ENCODE data around the gene BCKDHB. TPM values are rescaled to one million over a fixed set of nuclear protein-coding genes. Genes with fewer than 3 reads are reported as not detected.

The BCKDHB gene
- total and polyA plus RNA-seq, 7 donors: 15.1 to 43.2 (median 20.3) TPM

GRCh38 chr6:80341330-80341729 is 234.9 kb downstream of the BCKDHB start:
- no peak for DNase-seq
- H3K9me3 ChIP-seq: no peaks in the 10 kb centered on the region
- H3K4me3 ChIP-seq: no peak overlapping the region
- 49 to 53% methylated on average over 4 of the region's 4 CpGs for WGBS, 2 donors
- H3K4me1 ChIP-seq: peaks cover 0 to 7% (median 2%) of the 10 kb centered on the region in 4 donors
- intact Hi-C loops (cut with DNase I): loop anchor here (10.0 kb wide), 1 partner anchor 1413 kb away; the partner anchor contains the start of gene TENT5A
- H3K27me3 ChIP-seq: no peaks in the 10 kb centered on the region
- no peaks in the 10 kb centered on the region for H3K36me3 ChIP-seq
- TF ChIP-seq CTCF (IDR thresholded peaks at IDR 0.05) (no peak), POLR2A (IDR thresholded peaks at IDR 0.05) (no peak), EP300 (IDR thresholded peaks at IDR 0.05) (no peak), POLR2AphosphoS5 (IDR thresholded peaks at IDR 0.05) (no peak)
- no peak overlapping the region for H3K27ac ChIP-seq

GRCh38 chr6:80343511-80343910 is 237.0 kb downstream of the BCKDHB start:
- H3K4me1 ChIP-seq: peaks cover 0 to 7% (median 2%) of the 10 kb centered on the region in 4 donors
- no peak overlapping the region for H3K27ac ChIP-seq
- WGBS, 2 donors: 97% methylated on average over 2 of the region's 2 CpGs
- no peaks in the 10 kb centered on the region for H3K9me3 ChIP-seq
- TF ChIP-seq POLR2A (IDR thresholded peaks at IDR 0.05): no peak
- no peak for TF ChIP-seq EP300 (IDR thresholded peaks at IDR 0.05)
- H3K36me3 ChIP-seq: no peaks in the 10 kb centered on the region
- no peak overlapping the region for H3K4me3 ChIP-seq
- no peak for DNase-seq
- intact Hi-C loops (cut with DNase I): loop anchor here (10.0 kb wide), 1 partner anchor 1411 kb away; the partner anchor contains the start of gene TENT5A
- H3K27me3 ChIP-seq: no peaks in the 10 kb centered on the region

GRCh38 chr6:80347101-80347500 is 240.6 kb downstream of the BCKDHB start:
- no peaks in the 10 kb centered on the region for H3K9me3 ChIP-seq
- DNase-seq: no peak
- intact Hi-C loops (cut with DNase I): loop anchor here (10.0 kb wide), 1 partner anchor 1408 kb away; the partner anchor contains the start of gene TENT5A
- no peak for TF ChIP-seq POLR2AphosphoS5 (IDR thresholded peaks at IDR 0.05)
- TF ChIP-seq EP300 (IDR thresholded peaks at IDR 0.05): no peak
- no peak for TF ChIP-seq POLR2A (IDR thresholded peaks at IDR 0.05)
- no peak for TF ChIP-seq CTCF (IDR thresholded peaks at IDR 0.05)
- no peaks in the 10 kb centered on the region for H3K27me3 ChIP-seq
- H3K36me3 ChIP-seq: no peaks in the 10 kb centered on the region
- no peak overlapping the region for H3K4me3 ChIP-seq
- 93 to 95% methylated on average over 1 of the region's 1 CpG for WGBS, 2 donors
- H3K27ac ChIP-seq: no peak overlapping the region
- H3K4me1 ChIP-seq: no peaks in the 10 kb centered on the region

GRCh38 chr6:80348263-80348662 is 241.8 kb downstream of the BCKDHB start:
- H3K36me3 ChIP-seq: no peaks in the 10 kb centered on the region
- intact Hi-C loops (cut with DNase I): loop anchor here (10.0 kb wide), 1 partner anchor 1407 kb away; the partner anchor contains the start of gene TENT5A
- WGBS, 2 donors: 85 to 89% methylated on average over 2 of the region's 2 CpGs
- TF ChIP-seq EP300 (IDR thresholded peaks at IDR 0.05) (no peak), POLR2AphosphoS5 (IDR thresholded peaks at IDR 0.05) (no peak), CTCF (IDR thresholded peaks at IDR 0.05) (no peak), POLR2A (IDR thresholded peaks at IDR 0.05) (no peak)
- H3K4me3 ChIP-seq: no peak overlapping the region
- no peaks in the 10 kb centered on the region for H3K4me1 ChIP-seq
- no peak overlapping the region for H3K27ac ChIP-seq
- H3K27me3 ChIP-seq: no peaks in the 10 kb centered on the region
- no peaks in the 10 kb centered on the region for H3K9me3 ChIP-seq
- DNase-seq: no peak

GRCh38 chr6:80356000-80356399 is 249.5 kb downstream of the BCKDHB start:
- H3K9me3 ChIP-seq: no peaks in the 10 kb centered on the region
- TF ChIP-seq POLR2AphosphoS5 (IDR thresholded peaks at IDR 0.05) (no peak), EP300 (IDR thresholded peaks at IDR 0.05) (no peak), POLR2A (IDR thresholded peaks at IDR 0.05) (no peak), CTCF (IDR thresholded peaks at IDR 0.05) (no peak)
- no peaks in the 10 kb centered on the region for H3K36me3 ChIP-seq
- H3K27me3 ChIP-seq: no peaks in the 10 kb centered on the region
- no peak for DNase-seq
- no peak overlapping the region for H3K4me3 ChIP-seq
- peaks cover 0 to 9% (median 2%) of the 10 kb centered on the region in 4 donors for H3K4me1 ChIP-seq
- intact Hi-C loops (cut with DNase I): no loop called here
- no peak overlapping the region for H3K27ac ChIP-seq
- WGBS, 2 donors: 94 to 96% methylated on average over 1 of the region's 1 CpG
